ENCODE data around the gene CYGB. TPM values are rescaled to one million over a fixed set of nuclear protein-coding genes. Genes with fewer than 3 reads are reported as not detected.

Gene CYGB
- total and polyA plus RNA-seq, 10 of the 15 experiments (the other 5 are each of a cell fraction or from before 2014, with no cell fraction given), result 0.34 TPM; not detected in 9

DNA sequence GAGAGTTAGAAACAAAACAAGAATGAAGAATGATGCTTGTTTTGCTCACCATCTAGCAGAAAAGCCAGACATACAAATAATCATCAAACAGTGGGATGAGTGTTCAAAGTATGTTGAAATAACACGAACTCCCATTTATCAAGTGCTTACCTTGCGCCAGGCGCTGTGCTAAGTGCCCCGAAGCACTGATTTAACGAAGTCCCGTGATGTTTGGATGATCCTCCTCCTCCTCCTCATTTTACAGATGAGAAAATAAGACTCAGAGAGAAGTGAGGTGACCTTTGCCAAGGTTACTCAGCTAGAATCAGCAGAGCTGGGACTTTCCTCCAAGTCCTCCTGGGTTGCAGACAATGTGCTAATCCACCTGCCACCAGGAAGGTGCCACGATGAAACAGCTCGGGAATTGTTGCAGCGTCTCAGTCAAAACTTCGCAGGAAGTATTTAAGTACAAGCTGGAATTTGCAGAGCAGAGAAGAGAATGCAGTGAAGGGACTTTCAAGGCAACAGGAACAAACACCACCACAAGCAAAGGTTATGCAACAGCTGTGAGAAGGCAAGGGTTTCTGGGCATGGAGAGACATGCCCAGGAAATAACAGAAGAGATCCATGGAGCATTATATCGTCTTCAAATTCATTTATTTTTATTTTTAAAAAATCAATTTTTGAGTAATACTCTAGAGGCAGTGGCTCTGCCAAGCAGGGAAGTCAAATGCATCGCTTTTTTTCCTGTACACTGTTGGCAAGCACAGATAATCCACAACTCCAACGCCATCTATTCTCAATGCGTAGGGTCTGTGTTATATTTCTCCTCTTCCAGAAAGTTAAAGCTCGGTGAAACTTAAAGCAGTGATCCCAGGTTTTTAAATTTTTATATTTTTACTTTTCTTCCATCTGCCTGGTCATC is 13.5 kb upstream of the CYGB start:
- ChIA-PET POLR2A (interaction anchor here (0.5 to 1.9 kb wide), 5 partner anchors 9 to 240 kb away, joined by 3 to 6 read pairs (median 4); no protein-coding TSS in a partner anchor), CTCF (interaction anchor here (1.1 to 2.4 kb wide), 11 partner anchors 8 to 153 kb away, joined by 3 to 23 read pairs (median 4); no protein-coding TSS in a partner anchor), SMC1A (ENCODE audit: uncharacterized antibody, unreplicated experiment) (interaction anchor here (0.9 to 3.9 kb wide), 7 partner anchors 9 to 73 kb away, joined by 3 to 16 read pairs (median 5); no protein-coding TSS in a partner anchor), RAD21 (ENCODE audit: unreplicated experiment) (interaction anchor here (0.6 to 2.8 kb wide), 9 partner anchors 9 to 73 kb away, joined by 3 to 15 read pairs (median 4); partner anchors contain the start of gene RHBDF2)
- H3K27ac ChIP-seq (ENCODE audit: control insufficient read depth, insufficient read depth), result peak overlapping the region; percentile 42; the same call in 1 of the 2 replicates
- peak; percentile 12; the same call in 1 of the 3 replicates for ATAC-seq
- H3K79me2 ChIP-seq (ENCODE audit: control insufficient read depth, insufficient read depth, low read length), result no peaks in the 10 kb centered on the region
- in situ Hi-C loops (cut with MboI), result no loop called here
- WGBS (ENCODE audit: insufficient coverage, insufficient replicate concordance, low lambda C conversion rate, missing lambda C conversion rate), result 74% methylated on average over 15 of the region's 15 CpGs
- DNase-seq (ENCODE audit: low read depth, low spot score), result no peak
- no peaks in the 10 kb centered on the region for H3K27me3 ChIP-seq (replicated peaks in 1 of 2; ENCODE audit: control insufficient read depth in 2 of 2, insufficient read depth in 2 of 2, low read length in 1 of 2)
- H3K4me1 ChIP-seq (ENCODE audit: control insufficient read depth, insufficient read depth, low read length), result no peaks in the 10 kb centered on the region; the same call in 1 of the 2 replicates
- no peak overlapping the region for H3K9ac ChIP-seq (ENCODE audit: control insufficient read depth, insufficient read depth, low read length)
- H3K36me3 ChIP-seq (ENCODE audit: control insufficient read depth in 2 of 2, insufficient read depth in 2 of 2, low read length in 1 of 2), result no peaks in the 10 kb centered on the region; a peak in 1 of 4 replicates
- no peak overlapping the region for H3K4me3 ChIP-seq
- no peaks in the 10 kb centered on the region for H3K9me3 ChIP-seq (replicated peaks; ENCODE audit: control insufficient read depth, insufficient read depth, low read length)
- no peak for TF ChIP-seq ATF2 (IDR thresholded peaks at IDR 0.05; ENCODE audit: low read length)
- no peak for TF ChIP-seq ZNF622 (IDR thresholded peaks at IDR 0.05)
- 0 out of 2 replicates have a peak, but pooled peaks have one; percentile 50 for TF ChIP-seq RELB (IDR thresholded peaks at IDR 0.05; ENCODE audit: low read depth)
- TF ChIP-seq, protein P1, sequence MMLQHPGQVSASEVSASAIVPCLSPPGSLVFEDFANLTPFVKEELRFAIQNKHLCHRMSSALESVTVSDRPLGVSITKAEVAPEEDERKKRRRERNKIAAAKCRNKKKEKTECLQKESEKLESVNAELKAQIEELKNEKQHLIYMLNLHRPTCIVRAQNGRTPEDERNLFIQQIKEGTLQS (IDR thresholded peaks at IDR 0.05; ENCODE audit: borderline replicate concordance, extremely low read depth, low read depth, low read length), result no peak
- peak; percentile 57 for TF ChIP-seq BCL3 (IDR thresholded peaks at IDR 0.05; ENCODE audit: borderline replicate concordance, insufficient read depth, low read depth, low read length, poor library complexity, severe bottlenecking)
- TF ChIP-seq FOXM1 (IDR thresholded peaks at IDR 0.05; ENCODE audit: low read depth, low read length), result no peak
- TF ChIP-seq IKZF2 (IDR thresholded peaks at IDR 0.05), result peak in 1 of 2 experiments; percentile 21; a peak in 1 of 4 replicates
- H3K4me2 ChIP-seq (ENCODE audit: control insufficient read depth, insufficient read depth), result 0 out of 2 replicates have a peak overlapping the region, but pooled peaks have one; percentile 22
- no peaks in the 10 kb centered on the region for H4K20me1 ChIP-seq (ENCODE audit: control insufficient read depth, insufficient read depth)
- no peak for FAIRE-seq
- no TSS peak for BruUV-seq (replicated peaks)
- no peak overlapping the region; the same call in 1 of the 2 replicates for H2AFZ ChIP-seq (ENCODE audit: control insufficient read depth, low read depth, low read length)
- intact Hi-C loops (cut with micrococcal nuclease; ENCODE audit: unreplicated experiment), result no loop called here
